Smooth muscle cell (in vitro differentiated cells): ENCODE results near the gene NCBP1. TPM values are rescaled to one million over a fixed set of nuclear protein-coding genes. Genes with fewer than 3 reads are reported as not detected.

ENCODE experiments used
- DNase-seq: peaks from one replicate; lab custom pipeline; 2025; ENCODE audit not compliant: unreplicated experiment; lab: John Stamatoyannopoulos, UW
- H2AFZ ChIP-seq: fragments of 200-600 bp; sonication (generic); 2 replicates; pipeline ENCODE4 v1.6.0; 2016; ENCODE audit warnings: antibody characterized with exemption, low read depth, mild to moderate bottlenecking
- H3F3A ChIP-seq: fragments of 200-600 bp; sonication (generic); 2 replicates; pipeline ENCODE4 v1.6.0; 2017; ENCODE audit warnings: antibody characterized with exemption, low read depth
- H3K27ac ChIP-seq: fragments of 200-600 bp; sonication (generic); 2 replicates; pipeline ENCODE4 v1.5.1; 2016; ENCODE audit warnings: low read depth, mild to moderate bottlenecking
- H3K27me3 ChIP-seq: fragments of 200-600 bp; sonication (generic); 2 replicates; pipeline ENCODE4 v1.6.1; 2016; ENCODE audit warnings: low read depth, mild to moderate bottlenecking
- H3K36me3 ChIP-seq: fragments of 200-600 bp; sonication (generic); 2 replicates; pipeline ENCODE4 v1.5.1; 2016; ENCODE audit warnings: low read depth
- H3K4me1 ChIP-seq: fragments of 200-600 bp; sonication (generic); 2 replicates; pipeline ENCODE4 v1.5.1; 2016; ENCODE audit warnings: low read depth
- H3K4me2 ChIP-seq: fragments of 200-600 bp; sonication (generic); 2 replicates; pipeline ENCODE4 v1.6.0; 2016; ENCODE audit warnings: mild to moderate bottlenecking
- H3K4me3 ChIP-seq: fragments of 200-600 bp; sonication (generic); 2 replicates; pipeline ENCODE4 v1.5.1; 2016; ENCODE audit warnings: mild to moderate bottlenecking
- H3K79me2 ChIP-seq: fragments of 200-600 bp; sonication (generic); 2 replicates; pipeline ENCODE4 v1.6.0; 2016; ENCODE audit warnings: low read depth, mild to moderate bottlenecking
- H3K9ac ChIP-seq: fragments of 200-600 bp; sonication (generic); 2 replicates; pipeline ENCODE4 v1.6.0; 2016; ENCODE audit warnings: low read depth
- H3K9me3 ChIP-seq: fragments of 200-600 bp; sonication (generic); replicated peaks from 2 replicates; pipeline ENCODE4 v1.5.1; 2016; ENCODE audit warnings: low read depth
- H4K20me1 ChIP-seq: fragments of 200-600 bp; sonication (generic); 2 replicates; pipeline ENCODE4 v1.6.0; 2016; ENCODE audit warnings: low read depth
- CTCF ChIP-seq: fragments of 200-600 bp; sonication (generic); IDR thresholded peaks from 2 replicates; pipeline ENCODE4 v1.5.1; 2017; ENCODE audit warnings: borderline replicate concordance, mild to moderate bottlenecking, antibody characterized with exemption; ENCODE audit not compliant: insufficient read depth, poor library complexity, severe bottlenecking
- WGBS: methylation state at CpG from one replicate; pipeline ENCODE4 v1.1.7; 2016; ENCODE audit warnings: low lambda C conversion rate; 5-methylcytosine and 5-hydroxymethylcytosine counted together
- polyA plus RNA-seq: library from polyadenylated mRNA; unstranded; fragments of >200 nt; fragmentation: Nextera tagmentation; extraction: Ambion mirVana; gene quantifications from 2 replicates; pipeline ENCODE4 v1.2.1, GENCODE V29; 2016
- total RNA-seq: library from RNA; depleted of rRNA; stranded (reverse); fragments of >200 nt; gene quantifications from 2 replicates; pipeline ENCODE4 v1.2.3, GENCODE V29; 2014

The NCBP1 gene
- total and polyA plus RNA-seq, 2 experiments from 2014 or later, result 21.2 to 29.5 TPM

- H3K79me2 ChIP-seq, result peaks cover 71% of the 10 kb centered on the region
- no peak overlapping the region for H2AFZ ChIP-seq
- no peak for TF ChIP-seq CTCF
Measured at GRCh38 chr9:97630591-97630990, 3.0 kb upstream of the NCBP1 start.

DNA sequence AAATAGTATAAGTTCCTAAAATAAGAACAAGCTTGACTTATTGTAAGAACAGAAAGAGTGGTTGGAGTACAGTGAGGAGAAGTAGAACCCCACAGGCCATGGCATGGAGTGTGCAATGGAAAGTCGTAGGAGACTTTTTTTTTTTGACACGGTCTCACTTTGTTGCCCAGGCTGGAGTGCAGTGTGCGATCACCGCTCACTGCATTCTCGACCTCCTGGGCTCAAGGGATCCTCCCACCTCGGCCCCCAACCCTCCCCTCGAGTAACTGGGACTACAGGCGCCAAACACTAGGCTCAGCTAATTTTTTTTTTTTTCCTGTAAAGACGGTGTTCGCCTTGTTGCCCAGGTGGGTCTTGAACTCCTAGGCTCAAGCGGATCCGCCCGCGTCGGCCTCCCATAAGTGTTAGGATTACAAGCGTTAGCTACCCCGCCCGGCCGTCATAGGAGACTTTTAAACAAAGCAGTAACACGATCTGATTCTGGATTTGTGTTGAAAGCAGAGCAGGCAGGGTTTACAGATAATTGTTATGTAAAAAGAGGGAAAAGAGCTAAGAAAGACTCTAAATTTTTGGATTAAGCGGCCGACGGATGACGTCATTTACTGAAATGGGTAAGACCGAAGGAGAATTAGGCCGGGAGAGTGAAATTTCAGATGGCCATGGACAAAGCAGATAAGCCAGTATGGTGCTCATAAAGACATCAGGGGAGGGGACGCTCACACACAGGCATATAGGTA is 1.2 kb upstream of the NCBP1 start:
- Histone ChIP-seq H3K4me2 (peak overlapping the region; percentile 88), H3F3A (peaks cover 11% of the 10 kb centered on the region)
- 1% methylated on average over 27 of the region's 27 CpGs for WGBS

More at GRCh38 chr9:97630591-97630990, 3.0 kb upstream of the NCBP1 start:
- peaks cover 5% of the 10 kb centered on the region for H3K36me3 ChIP-seq
- H3K4me3 ChIP-seq, result no peak overlapping the region
- H3K27ac ChIP-seq, result no peak overlapping the region
- H3K9ac ChIP-seq, result no peak overlapping the region
- H3K9me3 ChIP-seq, result no peaks in the 10 kb centered on the region
- H3K27me3 ChIP-seq, result no peaks in the 10 kb centered on the region
- DNase-seq, result no peak
- H4K20me1 ChIP-seq, result peaks cover 27% of the 10 kb centered on the region
- peaks cover 17% of the 10 kb centered on the region for H3K4me1 ChIP-seq
- no peak overlapping the region for H3K4me2 ChIP-seq
- H3F3A ChIP-seq, result peaks cover 11% of the 10 kb centered on the region

DNA sequence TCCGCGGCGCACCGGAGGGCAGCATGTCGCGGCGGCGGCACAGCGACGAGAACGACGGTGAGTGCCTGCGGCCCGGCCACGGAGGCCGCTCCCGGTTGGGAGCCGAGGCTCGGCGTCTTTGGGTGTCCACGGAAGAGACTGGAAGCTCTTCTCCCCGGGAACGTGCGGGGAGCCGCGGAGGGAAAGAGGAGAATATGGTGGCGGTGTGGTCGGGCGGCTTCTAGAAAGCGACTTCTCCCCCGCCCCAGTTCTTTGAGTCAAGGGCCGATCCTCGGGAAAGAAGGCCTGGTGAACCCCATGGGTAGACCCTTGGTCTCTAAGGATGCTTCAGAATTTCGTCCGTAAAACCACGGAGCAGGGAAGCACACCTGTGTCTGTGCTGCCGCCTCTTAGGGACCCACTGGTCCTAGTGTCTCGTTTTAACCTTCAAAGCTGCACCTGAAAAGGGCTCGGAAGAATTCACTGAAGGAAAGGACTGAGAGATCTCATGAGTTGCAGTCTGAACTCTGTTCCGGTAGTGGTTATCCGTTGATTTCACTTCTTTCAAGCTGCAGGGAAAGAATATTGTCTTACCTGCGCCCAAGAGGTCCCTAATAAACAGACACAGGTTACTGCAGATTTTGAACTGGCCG is 354 bp downstream of the NCBP1 start:
- Histone ChIP-seq H3K27me3 (no peaks in the 10 kb centered on the region), H4K20me1 (peaks cover 40% of the 10 kb centered on the region)
- under 1% methylated on average over 43 of the region's 43 CpGs for WGBS

More for the DNA sequence above, 1.2 kb upstream of the NCBP1 start:
- Histone ChIP-seq H3K36me3 (no peaks in the 10 kb centered on the region), H2AFZ (peak overlapping the region; percentile 81), H3K9ac (peak overlapping the region; percentile 95), H3K4me3 (peak overlapping the region; percentile 81), H3K9me3 (no peaks in the 10 kb centered on the region), H4K20me1 (peaks cover 34% of the 10 kb centered on the region), H3K27ac (peak overlapping the region; percentile 98), H3K4me1 (peaks cover 29% of the 10 kb centered on the region), H3K27me3 (no peaks in the 10 kb centered on the region), H3K79me2 (peaks cover 78% of the 10 kb centered on the region)
- TF ChIP-seq CTCF, result no peak
- DNase-seq, result peak; percentile 33

More for the DNA sequence above, 354 bp downstream of the NCBP1 start:
- peak overlapping the region; percentile 81 for H3K4me3 ChIP-seq
- TF ChIP-seq CTCF, result no peak
- peaks cover 79% of the 10 kb centered on the region for H3K79me2 ChIP-seq
- peaks cover 31% of the 10 kb centered on the region for H3K4me1 ChIP-seq
- peaks cover 11% of the 10 kb centered on the region for H3F3A ChIP-seq
- peak overlapping the region; percentile 88 for H3K4me2 ChIP-seq
- no peaks in the 10 kb centered on the region for H3K36me3 ChIP-seq
- no peak for DNase-seq
- no peaks in the 10 kb centered on the region for H3K9me3 ChIP-seq
- H2AFZ ChIP-seq, result no peak overlapping the region
- peak overlapping the region; percentile 95 for H3K9ac ChIP-seq
- H3K27ac ChIP-seq, result peak overlapping the region; percentile 98
